ENCODE data around the gene PLA2G2D. TPM values are rescaled to one million over a fixed set of nuclear protein-coding genes. Genes with fewer than 3 reads are reported as not detected.

PLA2G2D gene
- total RNA-seq, 1 experiment from 2014 or later = not detected

- POLR2A ChIA-PET (ENCODE audit: low non-redundant PET) = no interaction called here
- Histone ChIP-seq H3K4me3 (ENCODE audit: low read depth, low read length, poor library complexity, severe bottlenecking) (no peak overlapping the region), H3K27ac (ENCODE audit: low read depth, low read length, poor library complexity, severe bottlenecking) (no peak overlapping the region), H3K36me3 (ENCODE audit: insufficient read depth, low read length, poor library complexity, severe bottlenecking) (no peaks in the 10 kb centered on the region), H3K4me1 (ENCODE audit: insufficient read depth, low read length, poor library complexity, severe bottlenecking) (no peaks in the 10 kb centered on the region), H3K9me3 (ENCODE audit: low read depth, low read length, poor library complexity, severe bottlenecking) (no peaks in the 10 kb centered on the region), H3K27me3 (replicated peaks; ENCODE audit: insufficient read depth, low read depth, low read length, poor library complexity) (peaks cover 4% of the 10 kb centered on the region)
- CTCF ChIA-PET = no interaction called here
- no peak for DNase-seq (ENCODE audit: low spot score)
- no TSS peak for BruUV-seq (replicated peaks)
- intact Hi-C loops (cut with micrococcal nuclease; ENCODE audit: unreplicated experiment) = no loop called here
- TF ChIP-seq CTCF (conservative IDR thresholded peaks at IDR 0.05; ENCODE audit: low read depth, low read length) = no peak
- TF ChIP-seq EZH2 (IDR thresholded peaks at IDR 0.05; ENCODE audit: borderline replicate concordance, low read depth, low read length, poor library complexity, severe bottlenecking) = no peak
Observed at GRCh38 chr1:20138346-20138745, 19.0 kb upstream of the PLA2G2D start.

GRCh38 chr1:20137604-20138003 lies 18.3 kb upstream of the PLA2G2D start:
- intact Hi-C loops (cut with micrococcal nuclease; ENCODE audit: unreplicated experiment) = no loop called here
- Histone ChIP-seq H3K36me3 (ENCODE audit: insufficient read depth, low read length, poor library complexity, severe bottlenecking) (no peaks in the 10 kb centered on the region), H3K4me1 (ENCODE audit: insufficient read depth, low read length, poor library complexity, severe bottlenecking) (no peaks in the 10 kb centered on the region), H3K4me3 (ENCODE audit: low read depth, low read length, poor library complexity, severe bottlenecking) (no peak overlapping the region), H3K27me3 (replicated peaks; ENCODE audit: insufficient read depth, low read depth, low read length, poor library complexity) (peaks cover 4% of the 10 kb centered on the region), H3K9me3 (ENCODE audit: low read depth, low read length, poor library complexity, severe bottlenecking) (no peaks in the 10 kb centered on the region), H3K27ac (ENCODE audit: low read depth, low read length, poor library complexity, severe bottlenecking) (no peak overlapping the region)
- ChIA-PET POLR2A (ENCODE audit: low non-redundant PET) (no interaction called here), CTCF (no interaction called here)
- BruUV-seq (replicated peaks) = no TSS peak
- TF ChIP-seq EZH2 (IDR thresholded peaks at IDR 0.05; ENCODE audit: borderline replicate concordance, low read depth, low read length, poor library complexity, severe bottlenecking) = no peak
- no peak for TF ChIP-seq CTCF (conservative IDR thresholded peaks at IDR 0.05; ENCODE audit: low read depth, low read length)
- DNase-seq (ENCODE audit: low spot score) = no peak

GRCh38 chr1:20137055-20137454 lies 17.7 kb upstream of the PLA2G2D start:
- Histone ChIP-seq H3K9me3 (ENCODE audit: low read depth, low read length, poor library complexity, severe bottlenecking) (no peaks in the 10 kb centered on the region), H3K36me3 (ENCODE audit: insufficient read depth, low read length, poor library complexity, severe bottlenecking) (no peaks in the 10 kb centered on the region), H3K4me3 (ENCODE audit: low read depth, low read length, poor library complexity, severe bottlenecking) (no peak overlapping the region), H3K4me1 (ENCODE audit: insufficient read depth, low read length, poor library complexity, severe bottlenecking) (no peaks in the 10 kb centered on the region), H3K27ac (ENCODE audit: low read depth, low read length, poor library complexity, severe bottlenecking) (no peak overlapping the region), H3K27me3 (replicated peaks; ENCODE audit: insufficient read depth, low read depth, low read length, poor library complexity) (peaks cover 4% of the 10 kb centered on the region)
- ChIA-PET POLR2A (ENCODE audit: low non-redundant PET) (no interaction called here), CTCF (no interaction called here)
- intact Hi-C loops (cut with micrococcal nuclease; ENCODE audit: unreplicated experiment) = no loop called here
- TF ChIP-seq CTCF (conservative IDR thresholded peaks at IDR 0.05; ENCODE audit: low read depth, low read length) (no peak), EZH2 (IDR thresholded peaks at IDR 0.05; ENCODE audit: borderline replicate concordance, low read depth, low read length, poor library complexity, severe bottlenecking) (no peak)
- no peak for DNase-seq (ENCODE audit: low spot score)
- no TSS peak for BruUV-seq (replicated peaks)
